SK-N-SH (cell line): ENCODE measurements around the gene EPHA6. TPM values are rescaled to one million over a fixed set of nuclear protein-coding genes. Genes with fewer than 3 reads are reported as not detected.

Source experiments
- CTCF ChIA-PET: fragments of 300-600, 350-600 bp; formaldehyde crosslinking; extraction: SDS; loops from one replicate; lab custom pipeline; 2021; lab: Yijun Ruan, JAX
- POLR2A ChIA-PET: fragments of 350-600 bp; sonication (Branson Sonifier 250); formaldehyde crosslinking; extraction: SDS; loops from one replicate; lab custom pipeline; 2020; ENCODE audit warnings: antibody characterized with exemption, inconsistent platforms; lab: Yijun Ruan, JAX
- DNase-seq: peaks from one replicate; pipeline ENCODE4 v3.0.0; 2012
- H2AFZ ChIP-seq: fragments of 200-600 bp; sonication (generic); 2 replicates; pipeline ENCODE4 v1.8.1; 2016; ENCODE audit warnings: antibody characterized with exemption, mild to moderate bottlenecking, low read depth
- H3F3A ChIP-seq: fragments of 200-600 bp; sonication (generic); replicated peaks from 2 replicates; pipeline ENCODE3; 2016; ENCODE audit warnings: antibody characterized with exemption, mild to moderate bottlenecking; ENCODE audit not compliant: insufficient read depth
- H3K27ac ChIP-seq, 2 experiments: fragments of 200-500 bp in 1 of 2; fragments of 200-600 bp in 1 of 2; sonication (Bioruptor generic) in 1 of 2; sonication (generic), shearing (Covaris generic) in 1 of 2; 2 replicates each; pipeline versions ENCODE4 v1.5.1 to v1.6.1; 2014 to 2016; ENCODE audit warnings: low read depth in 2 of 2, inconsistent platforms in 1 of 2, low read length in 1 of 2, mild to moderate bottlenecking in 1 of 2, mixed read lengths in 1 of 2
- H3K27me3 ChIP-seq: fragments of 200-600 bp; sonication (generic), shearing (Covaris generic); 2 replicates; pipeline ENCODE4 v1.6.1; 2016; ENCODE audit warnings: mixed run types; ENCODE audit not compliant: insufficient read depth
- H3K36me3 ChIP-seq, 2 experiments: fragments of 200-500 bp in 1 of 2; fragments of 200-600 bp in 1 of 2; sonication (Bioruptor generic) in 1 of 2; sonication (generic) in 1 of 2; replicated peaks in 1 of 2; 2 replicates each; pipeline versions ENCODE3 to v1.5.1; 2014 to 2016; ENCODE audit warnings: low read length in 1 of 2, mild to moderate bottlenecking in 1 of 2; ENCODE audit not compliant: insufficient read depth in 2 of 2, control insufficient read depth in 1 of 2
- H3K4me1 ChIP-seq, 2 experiments: fragments of 200-500 bp in 1 of 2; fragments of 200-600 bp in 1 of 2; sonication (Bioruptor generic) in 1 of 2; sonication (generic), shearing (Covaris generic) in 1 of 2; 2 replicates each; pipeline versions ENCODE4 v1.5.1 to v1.6.1; 2014 to 2016; ENCODE audit warnings: low read depth in 1 of 2, low read length in 1 of 2, mixed run types in 1 of 2; ENCODE audit not compliant: insufficient read depth in 2 of 2, control insufficient read depth in 1 of 2
- H3K4me2 ChIP-seq: fragments of 200-600 bp; sonication (generic), shearing (Covaris generic); 2 replicates; pipeline ENCODE4 v1.6.1; 2017; ENCODE audit warnings: mixed run types
- H3K4me3 ChIP-seq, 2 experiments: fragments of 200-500 bp in 1 of 2; fragments of 200-600 bp in 1 of 2; sonication (Bioruptor generic) in 1 of 2; sonication (generic), shearing (Covaris generic) in 1 of 2; 2 replicates each; pipeline versions ENCODE4 v1.5.1 to v1.8.1; 2014 to 2016; ENCODE audit warnings: low read depth in 2 of 2, inconsistent platforms in 1 of 2, low read length in 1 of 2, mild to moderate bottlenecking in 1 of 2, mixed read lengths in 1 of 2, moderate library complexity in 1 of 2
- H3K79me2 ChIP-seq: fragments of 200-600 bp; sonication (generic); 2 replicates; pipeline ENCODE4 v1.8.1; 2017; ENCODE audit warnings: mild to moderate bottlenecking; ENCODE audit not compliant: insufficient read depth
- H3K9ac ChIP-seq: fragments of 200-600 bp; sonication (generic); 2 replicates; pipeline ENCODE4 v1.6.1; 2017; ENCODE audit warnings: mixed run types
- H3K9me2 ChIP-seq: fragments of 200-600 bp; sonication (generic); 2 replicates; pipeline ENCODE4 v1.6.1; 2017; ENCODE audit warnings: mixed run types
- H3K9me3 ChIP-seq: fragments of 200-600 bp; sonication (generic); 2 replicates; pipeline ENCODE4 v1.6.1; 2017; ENCODE audit warnings: mixed run types, mild to moderate bottlenecking, moderate library complexity
- H4K20me1 ChIP-seq: fragments of 200-600 bp; sonication (generic); 2 replicates; pipeline ENCODE4 v1.6.1; 2017; ENCODE audit warnings: mild to moderate bottlenecking, mixed run types; ENCODE audit not compliant: insufficient read depth
- CHD2 ChIP-seq: fragments of 150-350 bp; IDR thresholded peaks from 2 replicates; pipeline ENCODE4 v1.6.1; 2018; ENCODE audit warnings: low read length; ENCODE audit not compliant: partially characterized antibody
- EP300 ChIP-seq, 2 experiments: IDR thresholded peaks; 2 replicates each; pipeline versions ENCODE4 v1.4.0 to v1.6.1; 2012; ENCODE audit warnings: borderline replicate concordance in 1 of 2, low read depth in 1 of 2, low read length in 1 of 2
- FOXJ3 ChIP-seq: sonication (generic); formaldehyde crosslinking; IDR thresholded peaks from 2 replicates; pipeline ENCODE4 v1.5.1; 2020; ENCODE audit warnings: mild to moderate bottlenecking, missing genetic modification reagents
- FOXM1 ChIP-seq: IDR thresholded peaks from 2 replicates; pipeline ENCODE4 v1.4.0; 2012; ENCODE audit warnings: low read depth, mild to moderate bottlenecking
- GABPA ChIP-seq: IDR thresholded peaks from 2 replicates; pipeline ENCODE4 v1.4.0; 2012; ENCODE audit warnings: low read depth, mild to moderate bottlenecking
- GATA2 ChIP-seq: sonication (generic); formaldehyde crosslinking; IDR thresholded peaks from 2 replicates; pipeline ENCODE4 v1.5.0; 2020; ENCODE audit warnings: mild to moderate bottlenecking, missing genetic modification reagents
- JUND ChIP-seq: IDR thresholded peaks from 2 replicates; pipeline ENCODE4 v1.4.0; 2012
- MXI1 ChIP-seq: IDR thresholded peaks from 2 replicates; pipeline ENCODE4 v1.6.1; 2012; ENCODE audit warnings: mild to moderate bottlenecking, low read depth, low read length, improper control_type of control experiment
- PBX3 ChIP-seq: IDR thresholded peaks from 2 replicates; pipeline ENCODE4; 2012
- RAD21 ChIP-seq: IDR thresholded peaks from 2 replicates; pipeline ENCODE4 v1.6.1; 2012; ENCODE audit warnings: mild to moderate bottlenecking, low read length
- RXRA ChIP-seq: IDR thresholded peaks from 2 replicates; pipeline ENCODE4 v1.4.0; 2012; ENCODE audit warnings: low read depth, mild to moderate bottlenecking, borderline replicate concordance
- SIN3A ChIP-seq: IDR thresholded peaks from 2 replicates; pipeline ENCODE4 v1.6.1; 2012; ENCODE audit warnings: low read depth, mild to moderate bottlenecking, low read length, moderate library complexity, borderline replicate concordance
- SMC3 ChIP-seq: IDR thresholded peaks from 2 replicates; pipeline ENCODE4 v1.6.1; 2012; ENCODE audit warnings: low read depth, low read length, improper control_type of control experiment
- TAF1 ChIP-seq: IDR thresholded peaks from 2 replicates; pipeline ENCODE4 v1.6.1; 2012; ENCODE audit warnings: low read depth, mild to moderate bottlenecking, low read length, moderate library complexity, borderline replicate concordance
- TCF12 ChIP-seq: IDR thresholded peaks from 2 replicates; pipeline ENCODE4 v1.4.0; 2012
- TEAD4 ChIP-seq: IDR thresholded peaks from 2 replicates; pipeline ENCODE4 v1.4.0; 2012; ENCODE audit warnings: mild to moderate bottlenecking, borderline replicate concordance; ENCODE audit not compliant: insufficient read depth
- USF1 ChIP-seq: IDR thresholded peaks from 2 replicates; pipeline ENCODE4 v1.4.0; 2012; ENCODE audit warnings: low read depth, borderline replicate concordance
- ZBTB33 ChIP-seq: IDR thresholded peaks from 2 replicates; pipeline ENCODE4 v1.4.0; 2012; ENCODE audit warnings: low read depth, borderline replicate concordance
- WGBS: methylation state at CpG from one replicate; pipeline ENCODE4 v1.1.6; 2017; ENCODE audit warnings: low lambda C conversion rate; 5-methylcytosine and 5-hydroxymethylcytosine counted together
- polyA plus RNA-seq, 3 experiments: library from polyadenylated mRNA; depleted of rRNA; stranded (reverse); fragments of >200 nt; gene quantifications; 2 replicates each; pipeline ENCODE4 v1.2.3, GENCODE V29; 2012
- TF ChIP-seq, protein P1 (sequence below): IDR thresholded peaks from 2 replicates; pipeline ENCODE4 v1.4.0; 2012; ENCODE audit warnings: low read depth

EPHA6 gene
- polyA plus RNA-seq, 1 of the 3 experiments (the other 2 are of a cell fraction) = not detected

- Histone ChIP-seq H3K4me1 (no peaks in the 10 kb centered on the region), H4K20me1 (no peaks in the 10 kb centered on the region), H3F3A (no peaks in the 10 kb centered on the region), H3K9ac (no peak overlapping the region), H3K36me3 (no peaks in the 10 kb centered on the region), H2AFZ (no peak overlapping the region), H3K9me3 (no peaks in the 10 kb centered on the region), H3K79me2 (no peaks in the 10 kb centered on the region), H3K27me3 (no peaks in the 10 kb centered on the region), H3K9me2 (no peaks in the 10 kb centered on the region), H3K4me3 (no peak overlapping the region), H3K4me2 (no peak overlapping the region), H3K27ac (no peak overlapping the region)
- CTCF ChIA-PET = no interaction called here
- 5% methylated on average over 2 of the region's 2 CpGs for WGBS
- DNase-seq = no peak
- POLR2A ChIA-PET = no interaction called here
- TF ChIP-seq TAF1 (no peak), SMC3 (no peak), GABPA (no peak), GATA2 (no peak), CHD2 (no peak), FOXJ3 (CRISPR knock-in tag) (no peak), RAD21 (no peak), SIN3A (no peak), TCF12 (no peak), USF1 (no peak), JUND (no peak), EP300 (IDR thresholded peaks at IDR 0.05; ENCODE audit: borderline replicate concordance in 1 of 2, low read depth in 1 of 2, low read length in 1 of 2) (no peak), RXRA (no peak), ZBTB33 (no peak), PBX3 (no peak), MXI1 (no peak), FOXM1 (no peak), TEAD4 (no peak)
- TF ChIP-seq, protein P1, sequence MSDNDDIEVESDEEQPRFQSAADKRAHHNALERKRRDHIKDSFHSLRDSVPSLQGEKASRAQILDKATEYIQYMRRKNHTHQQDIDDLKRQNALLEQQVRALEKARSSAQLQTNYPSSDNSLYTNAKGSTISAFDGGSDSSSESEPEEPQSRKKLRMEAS = no peak
These were observed 387.4 kb downstream of the EPHA6 start for GRCh38 chr3:97201814-97202213.
